ENCODE data around the gene TMEM69.

TMEM69 gene

DNA sequence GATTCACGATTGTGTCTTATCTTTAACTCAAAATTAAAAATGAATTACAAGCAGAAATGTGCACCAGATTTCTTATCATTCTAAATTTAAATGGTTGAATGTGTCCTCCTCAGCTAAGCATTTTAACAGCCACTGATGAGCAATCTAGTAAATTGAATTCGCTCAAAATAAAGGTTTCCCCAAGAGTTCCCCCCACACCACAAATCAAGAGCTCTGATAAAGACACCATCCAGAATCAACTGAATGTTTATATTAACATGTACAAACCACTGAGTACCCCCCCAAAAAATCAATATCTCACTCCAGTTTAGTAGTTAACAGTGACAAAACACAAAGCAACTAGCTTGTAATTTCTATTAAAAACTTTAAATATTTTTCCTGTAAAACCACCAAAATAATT, 3.6 kb upstream of the TMEM69 start (continued):
- TF ChIP-seq, protein P1, sequence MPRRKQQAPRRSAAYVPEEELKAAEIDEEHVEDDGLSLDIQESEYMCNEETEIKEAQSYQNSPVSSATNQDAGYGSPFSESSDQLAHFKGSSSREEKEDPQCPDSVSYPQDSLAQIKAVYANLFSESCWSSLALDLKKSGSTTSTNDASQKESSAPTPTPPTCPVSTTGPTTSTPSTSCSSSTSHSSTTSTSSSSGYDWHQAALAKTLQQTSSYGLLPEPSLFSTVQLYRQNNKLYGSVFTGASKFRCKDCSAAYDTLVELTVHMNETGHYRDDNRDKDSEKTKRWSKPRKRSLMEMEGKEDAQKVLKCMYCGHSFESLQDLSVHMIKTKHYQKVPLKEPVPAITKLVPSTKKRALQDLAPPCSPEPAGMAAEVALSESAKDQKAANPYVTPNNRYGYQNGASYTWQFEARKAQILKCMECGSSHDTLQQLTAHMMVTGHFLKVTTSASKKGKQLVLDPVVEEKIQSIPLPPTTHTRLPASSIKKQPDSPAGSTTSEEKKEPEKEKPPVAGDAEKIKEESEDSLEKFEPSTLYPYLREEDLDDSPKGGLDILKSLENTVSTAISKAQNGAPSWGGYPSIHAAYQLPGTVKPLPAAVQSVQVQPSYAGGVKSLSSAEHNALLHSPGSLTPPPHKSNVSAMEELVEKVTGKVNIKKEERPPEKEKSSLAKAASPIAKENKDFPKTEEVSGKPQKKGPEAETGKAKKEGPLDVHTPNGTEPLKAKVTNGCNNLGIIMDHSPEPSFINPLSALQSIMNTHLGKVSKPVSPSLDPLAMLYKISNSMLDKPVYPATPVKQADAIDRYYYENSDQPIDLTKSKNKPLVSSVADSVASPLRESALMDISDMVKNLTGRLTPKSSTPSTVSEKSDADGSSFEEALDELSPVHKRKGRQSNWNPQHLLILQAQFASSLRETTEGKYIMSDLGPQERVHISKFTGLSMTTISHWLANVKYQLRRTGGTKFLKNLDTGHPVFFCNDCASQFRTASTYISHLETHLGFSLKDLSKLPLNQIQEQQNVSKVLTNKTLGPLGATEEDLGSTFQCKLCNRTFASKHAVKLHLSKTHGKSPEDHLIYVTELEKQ (tag by site-specific recombination; IDR thresholded peaks at IDR 0.05; ENCODE audit: borderline replicate concordance) = no peak
- no peak for TF ChIP-seq ZNF138 (tag by site-specific recombination; IDR thresholded peaks at IDR 0.05; ENCODE audit: borderline replicate concordance)
- no peak for TF ChIP-seq ZNF266 (tag by site-specific recombination; IDR thresholded peaks at IDR 0.05; ENCODE audit: low read depth)
- TF ChIP-seq ZNF670 (tag by site-specific recombination; IDR thresholded peaks at IDR 0.05; ENCODE audit: low read depth) = no peak
- no peak for TF ChIP-seq ZNF112 (tag by site-specific recombination; IDR thresholded peaks at IDR 0.05)
- TF ChIP-seq ZNF394 (tag by site-specific recombination; IDR thresholded peaks at IDR 0.05; ENCODE audit: borderline replicate concordance) = 0 out of 2 replicates have a peak, but pooled peaks have one; percentile 23
- TF ChIP-seq, protein P2, sequence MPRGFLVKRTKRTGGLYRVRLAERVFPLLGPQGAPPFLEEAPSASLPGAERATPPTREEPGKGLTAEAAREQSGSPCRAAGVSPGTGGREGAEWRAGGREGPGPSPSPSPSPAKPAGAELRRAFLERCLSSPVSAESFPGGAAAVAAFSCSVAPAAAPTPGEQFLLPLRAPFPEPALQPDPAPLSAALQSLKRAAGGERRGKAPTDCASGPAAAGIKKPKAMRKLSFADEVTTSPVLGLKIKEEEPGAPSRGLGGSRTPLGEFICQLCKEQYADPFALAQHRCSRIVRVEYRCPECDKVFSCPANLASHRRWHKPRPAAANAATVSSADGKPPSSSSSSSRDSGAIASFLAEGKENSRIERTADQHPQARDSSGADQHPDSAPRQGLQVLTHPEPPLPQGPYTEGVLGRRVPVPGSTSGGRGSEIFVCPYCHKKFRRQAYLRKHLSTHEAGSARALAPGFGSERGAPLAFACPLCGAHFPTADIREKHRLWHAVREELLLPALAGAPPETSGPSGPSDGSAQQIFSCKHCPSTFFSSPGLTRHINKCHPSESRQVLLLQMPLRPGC (tag by site-specific recombination; IDR thresholded peaks at IDR 0.05) = no peak
- TF ChIP-seq ZNF221 (tag by site-specific recombination; IDR thresholded peaks at IDR 0.05; ENCODE audit: borderline replicate concordance) = no peak
- TF ChIP-seq ZNF10 (tag by site-specific recombination; IDR thresholded peaks at IDR 0.05) = peak; percentile 89
- TF ChIP-seq, protein P3, sequence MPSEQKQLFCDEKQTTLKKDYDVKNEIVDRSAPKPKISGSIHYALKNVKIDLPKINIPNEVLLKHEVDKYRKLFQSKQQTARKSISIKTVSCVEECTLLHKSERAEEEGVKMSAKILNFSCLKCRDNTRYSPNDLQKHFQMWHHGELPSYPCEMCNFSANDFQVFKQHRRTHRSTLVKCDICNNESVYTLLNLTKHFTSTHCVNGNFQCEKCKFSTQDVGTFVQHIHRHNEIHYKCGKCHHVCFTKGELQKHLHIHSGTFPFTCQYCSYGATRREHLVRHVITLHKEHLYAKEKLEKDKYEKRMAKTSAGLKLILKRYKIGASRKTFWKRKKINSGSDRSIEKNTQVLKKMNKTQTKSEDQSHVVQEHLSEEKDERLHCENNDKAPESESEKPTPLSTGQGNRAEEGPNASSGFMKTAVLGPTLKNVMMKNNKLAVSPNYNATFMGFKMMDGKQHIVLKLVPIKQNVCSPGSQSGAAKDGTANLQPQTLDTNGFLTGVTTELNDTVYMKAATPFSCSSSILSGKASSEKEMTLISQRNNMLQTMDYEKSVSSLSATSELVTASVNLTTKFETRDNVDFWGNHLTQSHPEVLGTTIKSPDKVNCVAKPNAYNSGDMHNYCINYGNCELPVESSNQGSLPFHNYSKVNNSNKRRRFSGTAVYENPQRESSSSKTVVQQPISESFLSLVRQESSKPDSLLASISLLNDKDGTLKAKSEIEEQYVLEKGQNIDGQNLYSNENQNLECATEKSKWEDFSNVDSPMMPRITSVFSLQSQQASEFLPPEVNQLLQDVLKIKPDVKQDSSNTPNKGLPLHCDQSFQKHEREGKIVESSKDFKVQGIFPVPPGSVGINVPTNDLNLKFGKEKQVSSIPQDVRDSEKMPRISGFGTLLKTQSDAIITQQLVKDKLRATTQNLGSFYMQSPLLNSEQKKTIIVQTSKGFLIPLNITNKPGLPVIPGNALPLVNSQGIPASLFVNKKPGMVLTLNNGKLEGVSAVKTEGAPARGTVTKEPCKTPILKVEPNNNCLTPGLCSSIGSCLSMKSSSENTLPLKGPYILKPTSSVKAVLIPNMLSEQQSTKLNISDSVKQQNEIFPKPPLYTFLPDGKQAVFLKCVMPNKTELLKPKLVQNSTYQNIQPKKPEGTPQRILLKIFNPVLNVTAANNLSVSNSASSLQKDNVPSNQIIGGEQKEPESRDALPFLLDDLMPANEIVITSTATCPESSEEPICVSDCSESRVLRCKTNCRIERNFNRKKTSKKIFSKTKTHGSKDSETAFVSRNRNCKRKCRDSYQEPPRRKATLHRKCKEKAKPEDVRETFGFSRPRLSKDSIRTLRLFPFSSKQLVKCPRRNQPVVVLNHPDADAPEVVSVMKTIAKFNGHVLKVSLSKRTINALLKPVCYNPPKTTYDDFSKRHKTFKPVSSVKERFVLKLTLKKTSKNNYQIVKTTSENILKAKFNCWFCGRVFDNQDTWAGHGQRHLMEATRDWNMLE (tag by site-specific recombination; conservative IDR thresholded peaks at IDR 0.05; ENCODE audit: low read depth) = no peak
- TF ChIP-seq ZFHX2 (tag by site-specific recombination; conservative IDR thresholded peaks at IDR 0.05) = no peak
- TF ChIP-seq ZNF184 (tag by site-specific recombination; IDR thresholded peaks at IDR 0.05) = no peak
- TF ChIP-seq GLI2 (tag by site-specific recombination; IDR thresholded peaks at IDR 0.05; ENCODE audit: borderline replicate concordance, low read depth) = no peak
- no peak for TF ChIP-seq ZNF624 (tag by site-specific recombination; IDR thresholded peaks at IDR 0.05)
- TF ChIP-seq ZBTB8A (tag by site-specific recombination; IDR thresholded peaks at IDR 0.05) = 0 out of 2 replicates have a peak, but pooled peaks have one; percentile 22
- TF ChIP-seq ZFP69B (tag by site-specific recombination; IDR thresholded peaks at IDR 0.05) = no peak
- TF ChIP-seq ZNF335 (tag by site-specific recombination; conservative IDR thresholded peaks at IDR 0.05) = no peak
- TF ChIP-seq EGR2 (tag by site-specific recombination; IDR thresholded peaks at IDR 0.05; ENCODE audit: low read depth) = no peak
- TF ChIP-seq ZNF48 (tag by site-specific recombination; IDR thresholded peaks at IDR 0.05) = no peak
- TF ChIP-seq MZF1 (tag by site-specific recombination; IDR thresholded peaks at IDR 0.05; ENCODE audit: borderline replicate concordance) = no peak
- TF ChIP-seq, protein P4, sequence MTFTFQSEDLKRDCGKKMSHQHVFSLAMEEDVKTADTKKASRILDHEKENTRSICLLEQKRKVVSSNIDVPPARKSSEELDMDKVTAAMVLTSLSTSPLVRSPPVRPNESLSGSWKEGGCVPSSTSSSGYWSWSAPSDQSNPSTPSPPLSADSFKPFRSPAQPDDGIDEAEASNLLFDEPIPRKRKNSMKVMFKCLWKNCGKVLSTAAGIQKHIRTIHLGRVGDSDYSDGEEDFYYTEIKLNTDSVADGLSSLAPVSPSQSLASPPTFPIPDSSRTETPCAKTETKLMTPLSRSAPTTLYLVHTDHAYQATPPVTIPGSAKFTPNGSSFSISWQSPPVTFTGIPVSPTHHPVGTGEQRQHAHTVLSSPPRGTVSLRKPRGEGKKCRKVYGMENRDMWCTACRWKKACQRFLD (tag by site-specific recombination; IDR thresholded peaks at IDR 0.05) = no peak
- TF ChIP-seq, protein P5, sequence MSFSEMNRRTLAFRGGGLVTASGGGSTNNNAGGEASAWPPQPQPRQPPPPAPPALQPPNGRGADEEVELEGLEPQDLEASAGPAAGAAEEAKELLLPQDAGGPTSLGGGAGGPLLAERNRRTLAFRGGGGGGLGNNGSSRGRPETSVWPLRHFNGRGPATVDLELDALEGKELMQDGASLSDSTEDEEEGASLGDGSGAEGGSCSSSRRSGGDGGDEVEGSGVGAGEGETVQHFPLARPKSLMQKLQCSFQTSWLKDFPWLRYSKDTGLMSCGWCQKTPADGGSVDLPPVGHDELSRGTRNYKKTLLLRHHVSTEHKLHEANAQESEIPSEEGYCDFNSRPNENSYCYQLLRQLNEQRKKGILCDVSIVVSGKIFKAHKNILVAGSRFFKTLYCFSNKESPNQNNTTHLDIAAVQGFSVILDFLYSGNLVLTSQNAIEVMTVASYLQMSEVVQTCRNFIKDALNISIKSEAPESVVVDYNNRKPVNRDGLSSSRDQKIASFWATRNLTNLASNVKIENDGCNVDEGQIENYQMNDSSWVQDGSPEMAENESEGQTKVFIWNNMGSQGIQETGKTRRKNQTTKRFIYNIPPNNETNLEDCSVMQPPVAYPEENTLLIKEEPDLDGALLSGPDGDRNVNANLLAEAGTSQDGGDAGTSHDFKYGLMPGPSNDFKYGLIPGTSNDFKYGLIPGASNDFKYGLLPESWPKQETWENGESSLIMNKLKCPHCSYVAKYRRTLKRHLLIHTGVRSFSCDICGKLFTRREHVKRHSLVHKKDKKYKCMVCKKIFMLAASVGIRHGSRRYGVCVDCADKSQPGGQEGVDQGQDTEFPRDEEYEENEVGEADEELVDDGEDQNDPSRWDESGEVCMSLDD (tag by site-specific recombination; IDR thresholded peaks at IDR 0.05) = no peak
- no peak for TF ChIP-seq HOXC10 (CRISPR knock-in tag; IDR thresholded peaks at IDR 0.05)
- TF ChIP-seq SCRT2 (tag by site-specific recombination; IDR thresholded peaks at IDR 0.05) = no peak
- no peak for TF ChIP-seq TCF7L2 (IDR thresholded peaks at IDR 0.05; ENCODE audit: borderline replicate concordance, low read depth, low read length)
- TF ChIP-seq ZBTB7A (tag by site-specific recombination; IDR thresholded peaks at IDR 0.05; ENCODE audit: low read depth) = no peak
- TF ChIP-seq GLI4 (tag by site-specific recombination; IDR thresholded peaks at IDR 0.05) = no peak
- no peak for TF ChIP-seq ZNF311 (tag by site-specific recombination; IDR thresholded peaks at IDR 0.05; ENCODE audit: borderline replicate concordance)
